A549 treated with GW870086 at 1 μM for 4 hours (cell line): ENCODE measurements around the gene TET3. TPM values are rescaled to one million over a fixed set of nuclear protein-coding genes. Genes with fewer than 3 reads are reported as not detected.

ENCODE experiments used
- total RNA-seq: library from RNA; stranded (reverse); fragments of 200-300 nt; extraction: Qiagen RNA extraction; gene quantifications from 5 replicates; pipeline ENCODE4 v1.2.3, GENCODE V29; 2022; ENCODE audit warnings: low read depth

Gene TET3
- total RNA-seq = 6.1 to 8.8 TPM (median 8.2 TPM) in 5 replicates

DNA sequence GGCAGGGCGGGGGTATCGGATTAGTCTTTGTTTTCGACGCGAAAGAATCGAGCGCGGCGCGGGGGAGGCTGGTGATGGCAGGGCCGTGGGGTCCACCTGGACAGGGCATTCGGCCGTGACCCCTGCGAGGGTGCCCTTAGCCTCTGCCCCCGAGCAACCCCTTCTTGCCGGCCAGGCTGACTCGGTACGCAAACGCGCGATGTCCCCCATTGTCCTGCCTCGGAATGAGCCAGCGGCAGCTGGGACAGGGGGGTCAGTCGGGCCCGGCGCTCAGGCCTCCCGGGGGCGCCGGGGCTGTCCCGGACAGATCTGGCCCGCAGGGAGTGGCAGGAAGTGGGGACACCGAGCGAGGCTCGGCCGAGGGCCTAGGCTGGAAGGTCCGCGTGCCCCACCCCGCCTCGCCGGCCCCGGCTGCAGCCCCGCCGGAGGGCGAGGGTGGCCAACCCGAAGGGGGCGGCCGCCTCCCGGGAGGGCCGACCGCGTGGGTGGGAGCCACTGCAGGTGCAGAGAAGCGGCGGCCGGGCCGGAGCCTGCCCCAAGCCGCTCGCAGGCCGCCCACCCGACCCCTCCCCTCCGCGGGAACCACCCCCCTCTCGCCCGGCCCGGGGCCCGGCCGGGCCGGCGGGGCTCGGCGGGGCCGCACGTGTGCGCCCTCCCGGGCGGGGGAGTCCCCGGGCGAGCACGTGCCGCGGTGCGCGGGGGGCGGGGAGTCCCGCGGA, at the start of gene TET3:
TET3 (plus strand) TSS at position 708 of the 719 bp plus-strand sequence. CDS start 1,494 bp downstream, outside the sequence.

Other genes with a start within 250 kb of the TET3 start
- 66.4 to 88.2 TPM (median 78.6 TPM) in 5 replicates for gene TPRKB, start 247.6 kb upstream of the TET3 start, total RNA-seq
- gene DUSP11, start 204.8 kb upstream of the TET3 start, total RNA-seq = 39.0 to 43.0 TPM (median 40.4 TPM) in 5 replicates
- gene C2orf78, start 200.7 kb upstream of the TET3 start, total RNA-seq = not detected in 5 replicates
- 43.9 to 53.1 TPM (median 50.0 TPM) in 5 replicates for gene STAMBP, start 155.9 kb upstream of the TET3 start, total RNA-seq
- 0.29 to 0.47 TPM (median 0.37 TPM) in 4 of 5 replicates, not detected in the other for gene ACTG2, start 91.9 kb upstream of the TET3 start, total RNA-seq
- 153 to 176 TPM (median 165 TPM) in 5 replicates for gene DGUOK, start 58.0 kb upstream of the TET3 start, total RNA-seq
- 128 to 155 TPM (median 132 TPM) in 5 replicates for gene BOLA3, start 163.0 kb downstream of the TET3 start, total RNA-seq
- gene MOB1A, start 194.0 kb downstream of the TET3 start, total RNA-seq = 67.3 to 91.6 TPM (median 83.7 TPM) in 5 replicates
- gene MTHFD2, start 213.7 kb downstream of the TET3 start, total RNA-seq = 150 to 157 TPM (median 153 TPM) in 5 replicates